Measurements from ENCODE around the gene NAA30.

- TF ChIP-seq CTCF (conservative IDR thresholded peaks at IDR 0.05; ENCODE audit: low read depth, low read length), result no peak
- TF ChIP-seq EZH2 (IDR thresholded peaks at IDR 0.05; ENCODE audit: low read length, unreplicated experiment), result no peak
- no peak for TF ChIP-seq EZH2phosphoT487 (IDR thresholded peaks at IDR 0.05; ENCODE audit: borderline replicate concordance, low read length)
Measured at GRCh38 chr14:57420986-57421385, 30.6 kb downstream of the NAA30 start.

Data from PC-3 (cell line).